Astrocyte of the spinal cord (primary cell): Measurements from ENCODE around the gene MYCBP2.

ENCODE experiments used
- DNase-seq: peaks from one replicate; pipeline ENCODE4 v3.0.0; 2011; ENCODE audit warnings: low read depth, low spot score
- H3K4me3 ChIP-seq: 2 replicates; pipeline ENCODE4 v1.5.1; 2011; ENCODE audit warnings: low read depth, mild to moderate bottlenecking, low read length, moderate library complexity
- CTCF ChIP-seq: IDR thresholded peaks from 2 replicates; pipeline ENCODE4 v1.5.1; 2012; ENCODE audit warnings: low read depth, mild to moderate bottlenecking, low read length, inconsistent platforms
- in situ Hi-C: cut with HindIII; loops from 2 replicates; pipeline ENCODE4 v1.10.0; 2017; ENCODE audit warnings: low sequenced_read_pairs

MYCBP2 gene

GRCh38 chr13:77185721-77186120, 141.2 kb downstream of the MYCBP2 start:
- no peak for DNase-seq
- in situ Hi-C loops = no loop called here
- TF ChIP-seq CTCF = no peak
- H3K4me3 ChIP-seq = no peak overlapping the region

GRCh38 chr13:77184455-77184854, 142.4 kb downstream of the MYCBP2 start:
- TF ChIP-seq CTCF = no peak
- H3K4me3 ChIP-seq = no peak overlapping the region
- DNase-seq = no peak
- in situ Hi-C loops = no loop called here

- DNase-seq = no peak
- in situ Hi-C loops = no loop called here
- no peak overlapping the region for H3K4me3 ChIP-seq
- TF ChIP-seq CTCF = no peak
Measured at GRCh38 chr13:77180011-77180410, 146.9 kb downstream of the MYCBP2 start.

- in situ Hi-C loops = no loop called here
- TF ChIP-seq CTCF = no peak
- no peak overlapping the region for H3K4me3 ChIP-seq
- DNase-seq = no peak
Measured at GRCh38 chr13:77177646-77178045, 149.2 kb downstream of the MYCBP2 start.

GRCh38 chr13:77176350-77176749, 150.5 kb downstream of the MYCBP2 start:
- DNase-seq = peak; percentile 71
- in situ Hi-C loops = no loop called here
- TF ChIP-seq CTCF = no peak
- no peak overlapping the region for H3K4me3 ChIP-seq

- no peak for TF ChIP-seq CTCF
- no peak overlapping the region for H3K4me3 ChIP-seq
- DNase-seq = no peak
- in situ Hi-C loops = no loop called here
Measured at GRCh38 chr13:77172650-77173049, 154.2 kb downstream of the MYCBP2 start.

GRCh38 chr13:77171451-77171850, 155.4 kb downstream of the MYCBP2 start:
- DNase-seq = no peak
- in situ Hi-C loops = no loop called here
- no peak overlapping the region for H3K4me3 ChIP-seq
- no peak for TF ChIP-seq CTCF
